Measurements from ENCODE around the gene GSDMA.

Gene GSDMA

GRCh38 chr17:39963829-39964228 is 1.0 kb downstream of the GSDMA start:
- DNase-seq = no peak

- no peak for DNase-seq
These were observed 2.4 kb downstream of the GSDMA start for GRCh38 chr17:39965017-39965699.

GRCh38 chr17:39966771-39967170 is 4.0 kb downstream of the GSDMA start:
- DNase-seq = no peak

- DNase-seq = no peak
These were observed 6.0 kb downstream of the GSDMA start for GRCh38 chr17:39968761-39969160.

GRCh38 chr17:39969375-39969774 is 6.6 kb downstream of the GSDMA start:
- no peak for DNase-seq

- no peak for DNase-seq
These were observed 7.4 kb downstream of the GSDMA start for GRCh38 chr17:39970157-39970692.

- no peak for DNase-seq
These were observed 8.3 kb downstream of the GSDMA start for GRCh38 chr17:39971076-39971603.

GRCh38 chr17:39972271-39972670 is 9.5 kb downstream of the GSDMA start:
- no peak for DNase-seq

GRCh38 chr17:39973496-39973895 is 10.7 kb downstream of the GSDMA start:
- no peak for DNase-seq

GRCh38 chr17:39974433-39974832 is 11.6 kb downstream of the GSDMA start:
- DNase-seq = no peak

GRCh38 chr17:39975801-39976200 is 13.0 kb downstream of the GSDMA start:
- DNase-seq = no peak

GRCh38 chr17:39979016-39979670 is 16.3 kb downstream of the GSDMA start:
- no peak for DNase-seq

GRCh38 chr17:39979893-39980350 is 17.1 kb downstream of the GSDMA start:
- DNase-seq = peak; percentile 74

GRCh38 chr17:39980351-39981206 is 17.8 kb downstream of the GSDMA start, which contains the start of gene PSMD3:
Gene PSMD3, plus strand, starts transcription at chr17:39980807. Its CDS starts 164 bp downstream, at chr17:39980971.
- DNase-seq = peak; percentile 99

GRCh38 chr17:39981207-39981741 is 18.5 kb downstream of the GSDMA start:
- no peak for DNase-seq

- DNase-seq = no peak
These were observed 19.1 kb downstream of the GSDMA start for GRCh38 chr17:39981766-39982375.

- no peak for DNase-seq
These were observed 25.5 kb downstream of the GSDMA start for GRCh38 chr17:39988206-39988810.

GRCh38 chr17:39994448-39994847 is 31.6 kb downstream of the GSDMA start:
- DNase-seq = no peak

- DNase-seq = no peak
These were observed 32.6 kb downstream of the GSDMA start for GRCh38 chr17:39995438-39995837.

GRCh38 chr17:39996162-39996561 is 33.4 kb downstream of the GSDMA start:
- no peak for DNase-seq

- no peak for DNase-seq
These were observed 34.0 kb downstream of the GSDMA start for GRCh38 chr17:39996800-39997199.

- DNase-seq = no peak
These were observed 34.7 kb downstream of the GSDMA start for GRCh38 chr17:39997543-39997942.
